ENCODE data around the gene PCNX2. TPM values are rescaled to one million over a fixed set of nuclear protein-coding genes. Genes with fewer than 3 reads are reported as not detected.

Gene PCNX2
- total and polyA plus RNA-seq, 10 of the 15 experiments (the other 5 are each of a cell fraction or from before 2014, with no cell fraction given), result 2.1 to 16.4 (median 8.1) TPM

GRCh38 chr1:232944347-232944746, 351.2 kb downstream of the PCNX2 start (continued):
- TF ChIP-seq NKRF (conservative IDR thresholded peaks at IDR 0.05) (no peak), SMC3 (IDR thresholded peaks at IDR 0.05; ENCODE audit: borderline replicate concordance, low read length) (no peak), CREB1 (IDR thresholded peaks at IDR 0.05; ENCODE audit: low read depth) (no peak), ZBTB40 (IDR thresholded peaks at IDR 0.05; ENCODE audit: borderline replicate concordance) (no peak)

- RAD21 ChIA-PET (ENCODE audit: unreplicated experiment), result no interaction called here
- peaks cover 9% of the 10 kb centered on the region for H3K4me1 ChIP-seq (ENCODE audit: control insufficient read depth, insufficient read depth, low read length)
- H3K27ac ChIP-seq (ENCODE audit: control insufficient read depth, insufficient read depth), result no peak overlapping the region
- no peak overlapping the region for H3K4me3 ChIP-seq
- H3K4me2 ChIP-seq (ENCODE audit: control insufficient read depth, insufficient read depth), result peak overlapping the region; percentile 7; the same call in 1 of the 2 replicates
- WGBS (ENCODE audit: insufficient coverage, insufficient replicate concordance, low lambda C conversion rate, missing lambda C conversion rate), result 16% methylated on average over 9 of the region's 9 CpGs
- DNase-seq (ENCODE audit: low read depth, low spot score), result no peak
- no peaks in the 10 kb centered on the region for H3K27me3 ChIP-seq (replicated peaks in 1 of 2; ENCODE audit: control insufficient read depth in 2 of 2, insufficient read depth in 2 of 2, low read length in 1 of 2)
- H3K79me2 ChIP-seq (ENCODE audit: control insufficient read depth, insufficient read depth, low read length), result no peaks in the 10 kb centered on the region
- CTCF ChIA-PET, result interaction anchor here (0.6 to 3.6 kb wide), 2 partner anchors 10 to 18 kb away, joined by 3 to 15 read pairs; no protein-coding TSS in a partner anchor
- H3K9ac ChIP-seq (ENCODE audit: control insufficient read depth, insufficient read depth, low read length), result no peak overlapping the region
- H2AFZ ChIP-seq (ENCODE audit: control insufficient read depth, low read depth, low read length), result peak overlapping the region; percentile 64
- no peaks in the 10 kb centered on the region for H4K20me1 ChIP-seq (ENCODE audit: control insufficient read depth, insufficient read depth)
- no peaks in the 10 kb centered on the region; the same call in 2 of the 3 replicates for H3K9me3 ChIP-seq (replicated peaks; ENCODE audit: control insufficient read depth, insufficient read depth, low read length)
- in situ Hi-C loops (cut with MboI), result no loop called here
- ATAC-seq, result peak; percentile 81
- intact Hi-C loops (cut with micrococcal nuclease; ENCODE audit: unreplicated experiment), result no loop called here
- no TSS peak for BruUV-seq (replicated peaks)
- SMC1A ChIA-PET (ENCODE audit: uncharacterized antibody, unreplicated experiment), result interaction anchor here (2.0 kb wide), 1 partner anchor 9 kb away, joined by 6 read pairs; no protein-coding TSS in a partner anchor
- H3K36me3 ChIP-seq (ENCODE audit: control insufficient read depth in 2 of 2, insufficient read depth in 2 of 2, low read length in 1 of 2), result no peaks in the 10 kb centered on the region
- no peak for FAIRE-seq
- POLR2A ChIA-PET, result no interaction called here
- 0 out of 2 replicates have a peak, but pooled peaks have one; percentile 20 for TF ChIP-seq NFYB (IDR thresholded peaks at IDR 0.05; ENCODE audit: insufficient read depth, low read depth, low read length)
- peak; percentile 55; the same call in 1 of the 2 replicates for TF ChIP-seq DPF2 (IDR thresholded peaks at IDR 0.05)
- TF ChIP-seq NFIC (IDR thresholded peaks at IDR 0.05; ENCODE audit: low read depth, low read length), result peak; percentile 30; the same call in 1 of the 2 replicates
- peak; percentile 45; the same call in 1 of the 2 replicates for TF ChIP-seq CREB1 (IDR thresholded peaks at IDR 0.05; ENCODE audit: low read depth)
- TF ChIP-seq KAT2A (conservative IDR thresholded peaks at IDR 0.05; ENCODE audit: control insufficient read depth, low read depth, low read length), result no peak
- TF ChIP-seq TCF3 (IDR thresholded peaks at IDR 0.05; ENCODE audit: borderline replicate concordance, insufficient read depth, low read depth, low read length), result 0 out of 2 replicates have a peak, but pooled peaks have one; percentile 18
- no peak for TF ChIP-seq TBL1XR1 (IDR thresholded peaks at IDR 0.05; ENCODE audit: low read depth, low read length)
- peak; percentile 28; the same call in 1 of the 2 replicates for TF ChIP-seq ATF7 (IDR thresholded peaks at IDR 0.05; ENCODE audit: low read depth)
- peak in 1 of 2 experiments; percentile 24; a peak in 2 of 4 replicates for TF ChIP-seq IKZF2 (IDR thresholded peaks at IDR 0.05)
- peak; percentile 70; the same call in 1 of the 2 replicates for TF ChIP-seq TCF12 (IDR thresholded peaks at IDR 0.05; ENCODE audit: low read depth, low read length)
- no peak for TF ChIP-seq PBX3 (IDR thresholded peaks at IDR 0.05; ENCODE audit: insufficient replicate concordance, low read depth, low read length)
- TF ChIP-seq CHD2 (IDR thresholded peaks at IDR 0.05; ENCODE audit: borderline replicate concordance, low read depth, low read length), result 0 out of 2 replicates have a peak, but pooled peaks have one; percentile 18
These were observed 351.8 kb downstream of the PCNX2 start for GRCh38 chr1:232943679-232944252.

Measured in GM12878 (cell line).